WI38 (cell line): ENCODE data around the gene PWWP2A.
"Not testable (repeated sequence)": the region's sequence is repeated elsewhere in the genome, so short reads cannot be mapped to it uniquely, and the experiment has no call there.

ENCODE experiments used
- H3K4me3 ChIP-seq: 2 replicates; pipeline ENCODE4 v1.5.1; 2011; ENCODE audit warnings: low read depth, mild to moderate bottlenecking, control low read depth, low read length
- TF ChIP-seq, protein P1 (sequence below): IDR thresholded peaks from 2 replicates; pipeline ENCODE4 v1.5.1; 2012; ENCODE audit warnings: low read depth, mild to moderate bottlenecking, control low read depth, low read length

The PWWP2A gene

DNA sequence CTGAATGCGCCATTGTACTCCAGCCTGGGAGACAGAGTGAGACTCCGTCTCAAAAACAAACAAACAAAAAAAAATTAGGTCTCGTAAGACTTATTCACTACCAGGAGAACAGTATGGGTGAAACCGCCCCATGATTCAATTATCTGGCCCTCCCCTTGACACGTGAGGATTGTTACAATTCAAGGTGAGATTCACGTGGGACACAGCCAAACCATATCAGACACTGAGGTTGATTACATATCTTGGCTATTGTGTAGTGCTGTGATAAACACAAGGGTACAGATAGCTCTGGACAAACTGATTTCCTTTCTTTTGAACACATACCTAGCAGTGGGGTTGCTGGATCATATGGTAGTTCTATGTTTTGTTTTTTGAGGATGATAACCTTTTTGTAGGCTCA is 42.4 kb upstream of the PWWP2A start:
- TF ChIP-seq, protein P1, sequence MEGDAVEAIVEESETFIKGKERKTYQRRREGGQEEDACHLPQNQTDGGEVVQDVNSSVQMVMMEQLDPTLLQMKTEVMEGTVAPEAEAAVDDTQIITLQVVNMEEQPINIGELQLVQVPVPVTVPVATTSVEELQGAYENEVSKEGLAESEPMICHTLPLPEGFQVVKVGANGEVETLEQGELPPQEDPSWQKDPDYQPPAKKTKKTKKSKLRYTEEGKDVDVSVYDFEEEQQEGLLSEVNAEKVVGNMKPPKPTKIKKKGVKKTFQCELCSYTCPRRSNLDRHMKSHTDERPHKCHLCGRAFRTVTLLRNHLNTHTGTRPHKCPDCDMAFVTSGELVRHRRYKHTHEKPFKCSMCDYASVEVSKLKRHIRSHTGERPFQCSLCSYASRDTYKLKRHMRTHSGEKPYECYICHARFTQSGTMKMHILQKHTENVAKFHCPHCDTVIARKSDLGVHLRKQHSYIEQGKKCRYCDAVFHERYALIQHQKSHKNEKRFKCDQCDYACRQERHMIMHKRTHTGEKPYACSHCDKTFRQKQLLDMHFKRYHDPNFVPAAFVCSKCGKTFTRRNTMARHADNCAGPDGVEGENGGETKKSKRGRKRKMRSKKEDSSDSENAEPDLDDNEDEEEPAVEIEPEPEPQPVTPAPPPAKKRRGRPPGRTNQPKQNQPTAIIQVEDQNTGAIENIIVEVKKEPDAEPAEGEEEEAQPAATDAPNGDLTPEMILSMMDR, result no peak
- no peak overlapping the region for H3K4me3 ChIP-seq

DNA sequence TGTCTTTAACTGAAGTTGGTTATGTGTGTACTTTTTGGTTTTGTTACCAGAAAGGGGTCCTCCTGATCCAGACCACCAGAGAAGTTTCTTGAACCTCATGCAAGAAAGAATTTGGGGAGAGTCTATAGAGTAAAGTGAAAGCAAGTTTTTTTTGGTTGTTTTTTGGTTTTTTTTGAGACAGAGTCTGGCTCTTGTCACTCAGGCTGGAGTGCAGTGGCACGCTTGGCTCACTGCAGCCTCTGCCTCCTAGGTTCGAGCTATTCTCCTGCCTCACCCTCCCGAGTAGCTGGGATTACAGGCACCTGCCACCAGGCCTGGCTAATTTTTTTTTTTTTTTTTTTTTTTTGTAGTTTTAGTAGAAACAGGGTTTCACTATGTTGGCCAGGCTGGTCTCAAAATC is 41.6 kb upstream of the PWWP2A start:
- H3K4me3 ChIP-seq, result not testable (repeated sequence)

DNA sequence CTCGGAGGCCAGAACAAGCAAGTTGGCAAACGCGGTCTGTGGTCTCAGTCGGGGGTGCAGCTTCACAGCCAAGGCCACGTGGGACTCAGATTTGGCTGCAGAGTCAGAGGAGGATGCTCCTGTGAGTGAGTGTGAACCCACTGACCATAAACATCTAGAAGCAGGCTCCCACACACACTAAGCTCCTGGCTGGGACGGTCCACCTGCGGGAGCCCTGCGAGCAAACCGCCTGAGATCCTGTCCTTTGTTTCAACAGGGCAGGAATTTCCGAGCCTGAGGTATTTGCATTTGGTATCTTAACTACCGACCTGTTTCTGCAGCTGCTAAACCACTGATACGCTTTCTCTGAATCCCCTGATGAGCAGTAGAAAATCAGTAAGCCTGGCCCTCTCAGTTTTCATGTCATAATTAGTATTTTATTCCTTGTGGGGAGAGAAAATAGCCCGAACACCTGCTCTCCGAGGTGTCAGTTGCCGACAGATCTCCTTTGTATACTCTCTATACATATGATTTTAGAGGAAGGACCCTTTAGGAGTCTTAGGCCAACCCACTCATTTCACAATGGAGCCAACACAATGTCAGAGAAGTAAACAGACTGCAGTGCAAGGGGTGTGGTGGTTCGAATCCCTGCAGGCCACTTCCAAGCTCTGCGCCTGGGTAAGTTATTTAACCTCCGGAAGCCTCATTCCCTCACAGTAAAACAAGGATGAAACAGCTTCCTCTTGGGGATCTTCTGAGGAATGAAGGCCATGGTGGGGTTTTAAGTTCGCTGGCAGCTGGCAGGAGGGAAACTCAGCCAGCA is 40.9 kb upstream of the PWWP2A start:
- TF ChIP-seq, protein P1, result no peak
- no peak overlapping the region for H3K4me3 ChIP-seq

DNA sequence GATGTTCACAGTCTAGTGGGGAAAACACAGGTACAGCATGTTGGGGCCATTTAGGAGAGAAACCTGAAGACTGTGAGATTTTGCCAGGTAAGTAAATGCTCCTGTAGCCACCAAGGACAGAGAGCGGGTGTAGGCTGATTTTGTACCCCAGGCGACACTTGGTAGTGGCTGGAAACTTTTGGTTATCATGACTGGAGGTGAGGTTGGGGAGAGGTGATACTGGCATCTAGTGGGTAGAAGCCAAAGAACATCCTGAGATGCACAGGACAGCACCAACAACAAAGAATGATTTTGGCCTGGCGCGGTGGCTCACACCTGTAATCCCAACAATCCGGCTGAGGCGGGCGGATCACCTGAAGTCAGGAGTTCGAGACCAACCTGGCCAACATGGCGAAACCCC is 38.8 kb upstream of the PWWP2A start:
- no peak overlapping the region for H3K4me3 ChIP-seq

DNA sequence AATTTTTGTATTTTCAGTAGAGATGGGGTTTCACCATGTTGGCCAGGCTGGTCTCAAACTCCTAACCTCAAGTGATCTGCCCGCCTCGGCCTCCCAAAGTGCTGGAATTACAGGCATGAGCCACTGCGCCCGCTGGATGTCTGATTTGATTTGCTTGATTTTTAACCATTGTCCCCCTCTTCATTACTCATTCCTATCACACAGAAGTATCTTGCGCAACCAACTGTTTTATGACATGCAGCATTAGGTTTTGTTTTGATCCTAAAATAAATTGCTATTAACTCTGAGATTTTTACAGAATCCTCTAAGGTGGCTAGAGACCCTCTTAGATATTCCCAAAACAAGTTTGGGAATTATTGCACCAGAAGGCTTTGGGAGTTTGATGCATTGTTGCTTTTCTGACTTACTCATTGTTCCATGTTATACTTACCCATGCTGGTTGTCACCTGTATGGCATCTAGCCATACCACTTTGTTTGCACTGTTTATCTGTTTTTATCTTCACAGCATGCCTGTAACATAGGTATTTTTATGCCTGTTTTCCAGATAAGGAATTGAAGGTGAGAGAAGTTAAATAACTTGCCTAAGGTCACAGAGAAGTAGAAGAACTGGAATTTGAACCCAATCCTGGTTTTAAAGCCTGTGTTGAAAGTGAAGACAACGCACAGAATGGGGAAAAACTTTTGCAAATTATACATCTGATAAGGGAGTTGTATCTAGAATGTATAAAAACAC is 35.9 kb upstream of the PWWP2A start:
- no peak overlapping the region for H3K4me3 ChIP-seq
- TF ChIP-seq, protein P1, result no peak

More for the DNA sequence above, 38.8 kb upstream of the PWWP2A start:
- TF ChIP-seq, protein P1, result no peak

DNA sequence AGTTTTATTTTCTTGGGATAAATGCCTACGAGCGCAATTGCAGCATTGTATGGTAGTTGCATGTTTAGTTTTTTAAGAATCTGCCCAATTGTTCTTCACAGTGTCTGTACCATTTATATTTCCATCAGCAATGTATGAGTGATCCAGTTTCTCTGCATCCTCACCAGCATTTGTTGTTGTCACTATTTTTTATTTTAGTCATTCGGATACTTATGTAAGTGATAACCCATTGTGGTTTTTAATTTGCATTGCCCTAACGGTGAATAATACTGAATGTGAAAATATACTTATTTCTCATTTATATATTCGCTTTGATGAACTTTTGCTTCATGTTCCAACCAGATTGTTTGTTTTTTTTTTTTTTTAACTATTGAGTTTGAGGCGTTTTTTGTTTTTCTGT is 33.7 kb upstream of the PWWP2A start:
- H3K4me3 ChIP-seq, result no peak overlapping the region
- TF ChIP-seq, protein P1, result no peak

DNA sequence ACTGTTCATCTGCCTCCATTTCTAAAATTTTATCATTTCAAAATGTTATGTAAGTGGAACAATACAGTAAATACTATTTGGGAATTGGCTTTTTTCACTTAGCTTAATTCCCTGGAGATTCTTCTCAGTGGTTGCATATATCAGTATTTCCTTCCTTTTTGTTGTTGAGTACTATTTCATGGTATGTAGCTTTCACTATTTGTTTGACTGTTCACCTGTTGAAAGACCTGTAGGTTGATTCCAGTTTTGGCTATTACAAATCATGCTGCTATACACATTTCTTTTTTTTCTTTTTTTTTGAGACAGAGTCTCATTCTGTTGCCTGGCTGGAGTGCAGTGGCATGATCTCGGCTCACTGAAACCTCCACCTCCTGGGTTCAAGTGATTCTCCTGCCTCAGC is 33.0 kb upstream of the PWWP2A start:
- TF ChIP-seq, protein P1, result no peak
- no peak overlapping the region for H3K4me3 ChIP-seq
